Endothelial cell of umbilical vein (primary cell): ENCODE data around the gene KRTAP10-8. TPM values are rescaled to one million over a fixed set of nuclear protein-coding genes. Genes with fewer than 3 reads are reported as not detected.

Source experiments
- BruUV-seq: library from RNA; stranded (reverse); fragments of 400-500 nt; replicated peaks from 2 replicates; lab custom pipeline; 2021; lab: Mats Ljungman, UMichigan
- CTCF ChIA-PET: fragments of 300-600, 350-600 bp; sonication (Branson Sonifier 250); formaldehyde crosslinking; loops from one replicate; lab custom pipeline; 2021; ENCODE audit warnings: antibody characterized with exemption, inconsistent platforms; lab: Charles Lee
- POLR2A ChIA-PET: fragments of 300-600, 350-600 bp; sonication (Branson Sonifier 250); formaldehyde crosslinking; loops from one replicate; lab custom pipeline; 2021; ENCODE audit warnings: antibody characterized with exemption, inconsistent platforms; lab: Charles Lee
- DNase-seq: peaks from one replicate; pipeline ENCODE4 v3.0.0-alpha.2; 2011; ENCODE audit warnings: low read depth, low spot score
- FAIRE-seq: peaks from 2 replicates; lab custom pipeline; 2011; peaks lifted over from hg19 to GRCh38; lab: Jason Lieb, UNC
- H2AFZ ChIP-seq: 2 replicates; pipeline ENCODE4 v1.6.0; 2012; ENCODE audit warnings: low read depth, low read length, control low read depth, inconsistent platforms
- H3K27ac ChIP-seq: 2 replicates; pipeline ENCODE4 v1.5.1; 2011; ENCODE audit warnings: low read depth, mild to moderate bottlenecking, control low read depth, low read length, moderate library complexity; ENCODE audit not compliant: insufficient read depth
- H3K27me3 ChIP-seq, 2 experiments: 2 replicates each; pipeline versions ENCODE4 v1.6.0 to v1.6.1; 2011; ENCODE audit warnings: low read length in 2 of 2, mixed read lengths in 1 of 2; ENCODE audit not compliant: control insufficient read depth in 2 of 2, insufficient read depth in 2 of 2
- H3K36me3 ChIP-seq, 2 experiments: 2 replicates in 1 of 2; 3 replicates in 1 of 2; pipeline ENCODE4 v1.5.1; 2011; ENCODE audit warnings: low read length in 2 of 2, mild to moderate bottlenecking in 1 of 2, moderate library complexity in 1 of 2; ENCODE audit not compliant: control insufficient read depth in 2 of 2, insufficient read depth in 2 of 2; ENCODE audit errors: extremely low read depth in 1 of 2
- H3K4me1 ChIP-seq: 3 replicates; pipeline ENCODE4 v1.5.1; 2011; ENCODE audit warnings: mild to moderate bottlenecking, low read length; ENCODE audit not compliant: control insufficient read depth, insufficient read depth; ENCODE audit errors: extremely low read depth
- H3K4me2 ChIP-seq: 2 replicates; pipeline ENCODE4 v1.6.1; 2011; ENCODE audit warnings: low read length, control low read depth, mixed read lengths; ENCODE audit not compliant: insufficient read depth
- H3K4me3 ChIP-seq, 3 experiments: fragments of 200-600 bp in 1 of 3; sonication (generic), shearing (Covaris generic) in 1 of 3; replicated peaks in 1 of 3; 2 replicates each; pipeline ENCODE4 v1.5.1; 2011 to 2016; ENCODE audit warnings: control low read depth in 3 of 3, low read length in 3 of 3, mild to moderate bottlenecking in 2 of 3, inconsistent platforms in 1 of 3, low read depth in 1 of 3, moderate library complexity in 1 of 3; ENCODE audit not compliant: insufficient read depth in 1 of 3
- H3K79me2 ChIP-seq: 2 replicates; pipeline ENCODE4 v1.6.0; 2012; ENCODE audit warnings: low read length, inconsistent platforms; ENCODE audit not compliant: control insufficient read depth, insufficient read depth
- H3K9ac ChIP-seq: replicated peaks from 2 replicates; pipeline ENCODE3; 2011; ENCODE audit warnings: low read length, control low read depth; ENCODE audit not compliant: insufficient read depth; ENCODE audit errors: extremely low read depth
- H3K9me1 ChIP-seq: replicated peaks from 3 replicates; pipeline ENCODE4 v1.6.0; 2011; ENCODE audit warnings: mild to moderate bottlenecking, low read length; ENCODE audit not compliant: control insufficient read depth, insufficient read depth; ENCODE audit errors: extremely low read depth
- H3K9me3 ChIP-seq: replicated peaks from 2 replicates; pipeline ENCODE4 v1.5.1; 2012; ENCODE audit warnings: low read length, inconsistent platforms; ENCODE audit not compliant: control insufficient read depth, insufficient read depth
- H4K20me1 ChIP-seq: replicated peaks from 2 replicates; pipeline ENCODE3; 2011; ENCODE audit warnings: mild to moderate bottlenecking, low read length; ENCODE audit not compliant: control insufficient read depth, insufficient read depth; ENCODE audit errors: extremely low read depth
- EZH2 ChIP-seq: IDR thresholded peaks from 2 replicates; pipeline ENCODE4 v1.6.1; 2012; ENCODE audit warnings: borderline replicate concordance, low read depth, mild to moderate bottlenecking, moderate library complexity, low read length, inconsistent platforms; ENCODE audit not compliant: severe bottlenecking
- FOS ChIP-seq: IDR thresholded peaks from 2 replicates; pipeline ENCODE4 v1.6.1; 2011; ENCODE audit warnings: mild to moderate bottlenecking, low read length, moderate library complexity, borderline replicate concordance; ENCODE audit not compliant: insufficient read depth
- GATA2 ChIP-seq: IDR thresholded peaks from 2 replicates; pipeline ENCODE4 v1.7.0; 2011; ENCODE audit warnings: low read depth, mild to moderate bottlenecking, moderate library complexity, mixed read lengths, low read length; ENCODE audit not compliant: insufficient read length, insufficient read depth
- JUN ChIP-seq: IDR thresholded peaks from 2 replicates; pipeline ENCODE4 v1.6.1; 2011; ENCODE audit warnings: borderline replicate concordance, low read depth; ENCODE audit not compliant: insufficient read length, insufficient read depth
- MYC ChIP-seq: IDR thresholded peaks from one replicate; pipeline ENCODE4 v1.6.1; 2011; ENCODE audit warnings: mild to moderate bottlenecking, low read depth, low read length
- POLR2A ChIP-seq: IDR thresholded peaks from 2 replicates; pipeline ENCODE4 v1.6.1; 2012; ENCODE audit warnings: low read depth, mild to moderate bottlenecking, control low read depth, low read length
- POLR2AphosphoS5 ChIP-seq: IDR thresholded peaks from 2 replicates; pipeline ENCODE4 v1.6.1; 2012; ENCODE audit warnings: low read depth, mild to moderate bottlenecking, control low read depth, low read length, moderate library complexity; ENCODE audit not compliant: insufficient read depth
- dilution Hi-C: fragments of 300-500 bp; cut with MboI; formaldehyde crosslinking; loops from one replicate; pipeline ENCODE4 v1.15.0; 2019; ENCODE audit warnings: low sequenced_read_pairs; ENCODE audit not compliant: extremely low pct_ligation_motif_present
- intact Hi-C: fragments of 100-400 bp; cut with micrococcal nuclease; formaldehyde crosslinking; loops from one replicate; pipeline ENCODE4 v1.10.0; 2022
- polyA plus RNA-seq, 4 experiments: library from polyadenylated mRNA; depleted of rRNA in 3 of 4; stranded (reverse) in 3 of 4; unstranded in 1 of 4; fragments of >200 nt; gene quantifications; 2 replicates each; pipeline versions ENCODE4 v1.2.1 to v1.2.3, GENCODE V29; 2011 to 2012; ENCODE audit warnings: missing spikeins in 1 of 4
- total RNA-seq: library from RNA; stranded (reverse); gene quantifications from 2 replicates; pipeline ENCODE4 v1.2.3, GENCODE V29; 2021
- TF ChIP-seq, protein P1 (sequence below), 2 donors: IDR thresholded peaks; 1 replicate in 1 of 2; 2 replicates in 1 of 2; pipeline ENCODE4 v1.5.1; 2011; ENCODE audit warnings: low read length in 2 of 2, mild to moderate bottlenecking in 2 of 2, moderate library complexity in 2 of 2, control low read depth in 1 of 2, inconsistent platforms in 1 of 2, low read depth in 1 of 2; ENCODE audit not compliant: insufficient read depth in 1 of 2; ENCODE audit errors: extremely low read depth in 1 of 2
- TF ChIP-seq, protein P2 (sequence below): IDR thresholded peaks from 2 replicates; pipeline ENCODE4 v1.6.1; 2011; ENCODE audit not compliant: insufficient read depth, insufficient read length

Gene KRTAP10-8
- total and polyA plus RNA-seq, 2 donors (not counting 3 experiments of a cell fraction or from before 2014, with no cell fraction given) = not detected

DNA sequence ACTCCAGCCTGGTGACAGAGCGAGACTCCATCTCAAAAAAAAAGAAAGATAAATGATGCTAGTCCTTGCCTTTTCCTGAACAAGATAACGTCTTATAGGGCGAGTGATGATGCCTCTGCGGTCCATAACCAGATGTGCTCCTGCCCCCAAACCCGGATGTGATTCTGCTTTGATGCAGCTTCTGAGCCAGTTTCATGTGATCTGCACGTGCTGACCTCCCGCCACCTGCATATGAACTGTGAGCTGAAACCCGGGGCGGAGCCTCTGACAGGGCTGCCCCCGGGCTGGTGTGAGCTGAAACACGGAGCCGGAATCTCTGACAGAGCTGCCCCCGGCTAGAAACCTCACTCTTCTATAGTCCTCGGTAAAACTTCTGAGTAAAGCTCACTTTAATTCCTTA, 41.2 kb downstream of the KRTAP10-8 start:
- intact Hi-C loops = no loop called here

More for the DNA sequence above, 41.2 kb downstream of the KRTAP10-8 start:
- Histone ChIP-seq H3K9ac (no peak overlapping the region), H3K4me1 (no peaks in the 10 kb centered on the region), H3K4me2 (no peak overlapping the region), H3K9me3 (no peaks in the 10 kb centered on the region), H3K79me2 (no peaks in the 10 kb centered on the region), H3K36me3 (no peaks in the 10 kb centered on the region), H3K27me3 (no peaks in the 10 kb centered on the region), H3K9me1 (no peaks in the 10 kb centered on the region), H2AFZ (no peak overlapping the region), H3K27ac (no peak overlapping the region), H4K20me1 (no peaks in the 10 kb centered on the region), H3K4me3 (no peak overlapping the region)
- ChIA-PET POLR2A (no interaction called here), CTCF (interaction anchor here (1.0 kb wide), 1 partner anchor 23 kb away, joined by 3 read pairs; no protein-coding TSS in a partner anchor)
- no peak for DNase-seq
- dilution Hi-C loops = no loop called here
- TF ChIP-seq FOS (no peak), POLR2A (no peak), EZH2 (no peak), POLR2AphosphoS5 (no peak), MYC (no peak), JUN (no peak), GATA2 (no peak)
- TF ChIP-seq, protein P1, sequence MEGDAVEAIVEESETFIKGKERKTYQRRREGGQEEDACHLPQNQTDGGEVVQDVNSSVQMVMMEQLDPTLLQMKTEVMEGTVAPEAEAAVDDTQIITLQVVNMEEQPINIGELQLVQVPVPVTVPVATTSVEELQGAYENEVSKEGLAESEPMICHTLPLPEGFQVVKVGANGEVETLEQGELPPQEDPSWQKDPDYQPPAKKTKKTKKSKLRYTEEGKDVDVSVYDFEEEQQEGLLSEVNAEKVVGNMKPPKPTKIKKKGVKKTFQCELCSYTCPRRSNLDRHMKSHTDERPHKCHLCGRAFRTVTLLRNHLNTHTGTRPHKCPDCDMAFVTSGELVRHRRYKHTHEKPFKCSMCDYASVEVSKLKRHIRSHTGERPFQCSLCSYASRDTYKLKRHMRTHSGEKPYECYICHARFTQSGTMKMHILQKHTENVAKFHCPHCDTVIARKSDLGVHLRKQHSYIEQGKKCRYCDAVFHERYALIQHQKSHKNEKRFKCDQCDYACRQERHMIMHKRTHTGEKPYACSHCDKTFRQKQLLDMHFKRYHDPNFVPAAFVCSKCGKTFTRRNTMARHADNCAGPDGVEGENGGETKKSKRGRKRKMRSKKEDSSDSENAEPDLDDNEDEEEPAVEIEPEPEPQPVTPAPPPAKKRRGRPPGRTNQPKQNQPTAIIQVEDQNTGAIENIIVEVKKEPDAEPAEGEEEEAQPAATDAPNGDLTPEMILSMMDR (IDR thresholded peaks at IDR 0.05; ENCODE audit: extremely low read depth in 1 of 2, insufficient read depth in 1 of 2, low read depth in 1 of 2, low read length in 2 of 2) = no peak
- TF ChIP-seq, protein P2, sequence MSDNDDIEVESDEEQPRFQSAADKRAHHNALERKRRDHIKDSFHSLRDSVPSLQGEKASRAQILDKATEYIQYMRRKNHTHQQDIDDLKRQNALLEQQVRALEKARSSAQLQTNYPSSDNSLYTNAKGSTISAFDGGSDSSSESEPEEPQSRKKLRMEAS = no peak
- no peak for FAIRE-seq
- no TSS peak for BruUV-seq
